ENCODE results near the gene CCDC183.
A peak's percentile ranks its signal among the peaks of the same experiment; 100 is the strongest.

CCDC183 gene

DNA sequence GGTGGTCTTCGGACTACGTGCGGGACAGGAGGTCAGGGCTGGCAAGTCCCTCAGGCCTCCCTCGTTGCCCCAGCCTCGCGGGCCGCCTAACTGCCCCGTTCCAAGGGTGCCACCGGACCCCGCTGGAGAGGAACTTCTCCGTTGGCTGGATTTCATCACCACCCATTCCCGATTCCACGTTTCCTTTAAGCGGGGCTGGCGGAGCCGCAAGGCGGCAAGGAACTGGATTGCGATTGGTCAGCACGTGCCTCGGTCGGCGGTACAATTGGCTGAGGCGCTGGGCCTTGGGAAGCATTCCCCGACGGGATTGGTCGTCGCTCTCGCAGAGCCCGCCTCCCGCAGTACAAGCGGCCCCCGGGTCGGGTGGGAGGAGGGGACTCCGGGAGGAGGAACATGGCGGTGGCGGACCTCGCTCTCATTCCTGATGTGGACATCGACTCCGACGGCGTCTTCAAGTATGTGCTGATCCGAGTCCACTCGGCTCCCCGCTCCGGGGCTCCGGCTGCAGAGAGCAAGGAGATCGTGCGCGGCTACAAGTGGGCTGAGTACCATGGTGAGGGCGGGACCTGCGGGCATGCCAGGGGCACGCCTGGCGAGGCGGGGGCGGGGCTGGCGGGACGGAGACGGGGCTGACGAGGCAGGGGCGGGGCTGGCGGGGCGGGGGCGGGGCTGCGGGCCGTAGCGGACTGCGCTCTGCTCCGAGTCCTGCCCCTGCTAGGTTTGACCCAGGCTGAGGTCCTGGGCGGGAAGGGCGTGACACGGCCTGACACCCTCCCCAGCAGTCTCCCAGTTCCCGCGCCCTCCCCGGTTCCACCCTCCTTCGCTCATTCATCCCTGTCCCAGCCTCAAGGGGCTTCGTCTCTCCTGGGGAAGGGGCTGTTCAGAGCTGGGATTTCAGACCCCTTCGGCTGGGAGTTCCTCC, 53.2 kb downstream of the CCDC183 start, which contains the start of gene PHPT1:
Gene PHPT1, plus strand, starts transcription at position 372 of the 922 bp plus-strand sequence. Its CDS starts 22 bp downstream, at position 394.
- TF ChIP-seq, protein P1, sequence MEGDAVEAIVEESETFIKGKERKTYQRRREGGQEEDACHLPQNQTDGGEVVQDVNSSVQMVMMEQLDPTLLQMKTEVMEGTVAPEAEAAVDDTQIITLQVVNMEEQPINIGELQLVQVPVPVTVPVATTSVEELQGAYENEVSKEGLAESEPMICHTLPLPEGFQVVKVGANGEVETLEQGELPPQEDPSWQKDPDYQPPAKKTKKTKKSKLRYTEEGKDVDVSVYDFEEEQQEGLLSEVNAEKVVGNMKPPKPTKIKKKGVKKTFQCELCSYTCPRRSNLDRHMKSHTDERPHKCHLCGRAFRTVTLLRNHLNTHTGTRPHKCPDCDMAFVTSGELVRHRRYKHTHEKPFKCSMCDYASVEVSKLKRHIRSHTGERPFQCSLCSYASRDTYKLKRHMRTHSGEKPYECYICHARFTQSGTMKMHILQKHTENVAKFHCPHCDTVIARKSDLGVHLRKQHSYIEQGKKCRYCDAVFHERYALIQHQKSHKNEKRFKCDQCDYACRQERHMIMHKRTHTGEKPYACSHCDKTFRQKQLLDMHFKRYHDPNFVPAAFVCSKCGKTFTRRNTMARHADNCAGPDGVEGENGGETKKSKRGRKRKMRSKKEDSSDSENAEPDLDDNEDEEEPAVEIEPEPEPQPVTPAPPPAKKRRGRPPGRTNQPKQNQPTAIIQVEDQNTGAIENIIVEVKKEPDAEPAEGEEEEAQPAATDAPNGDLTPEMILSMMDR (conservative IDR thresholded peaks at IDR 0.05; ENCODE audit: low read depth, low read length) = no peak
- peak; percentile 100 for DNase-seq (ENCODE audit: low read depth)
- peak within 1 kb of the TSS; percentile 91 for H3K4me3 ChIP-seq (ENCODE audit: low read depth, low read length)

DNA sequence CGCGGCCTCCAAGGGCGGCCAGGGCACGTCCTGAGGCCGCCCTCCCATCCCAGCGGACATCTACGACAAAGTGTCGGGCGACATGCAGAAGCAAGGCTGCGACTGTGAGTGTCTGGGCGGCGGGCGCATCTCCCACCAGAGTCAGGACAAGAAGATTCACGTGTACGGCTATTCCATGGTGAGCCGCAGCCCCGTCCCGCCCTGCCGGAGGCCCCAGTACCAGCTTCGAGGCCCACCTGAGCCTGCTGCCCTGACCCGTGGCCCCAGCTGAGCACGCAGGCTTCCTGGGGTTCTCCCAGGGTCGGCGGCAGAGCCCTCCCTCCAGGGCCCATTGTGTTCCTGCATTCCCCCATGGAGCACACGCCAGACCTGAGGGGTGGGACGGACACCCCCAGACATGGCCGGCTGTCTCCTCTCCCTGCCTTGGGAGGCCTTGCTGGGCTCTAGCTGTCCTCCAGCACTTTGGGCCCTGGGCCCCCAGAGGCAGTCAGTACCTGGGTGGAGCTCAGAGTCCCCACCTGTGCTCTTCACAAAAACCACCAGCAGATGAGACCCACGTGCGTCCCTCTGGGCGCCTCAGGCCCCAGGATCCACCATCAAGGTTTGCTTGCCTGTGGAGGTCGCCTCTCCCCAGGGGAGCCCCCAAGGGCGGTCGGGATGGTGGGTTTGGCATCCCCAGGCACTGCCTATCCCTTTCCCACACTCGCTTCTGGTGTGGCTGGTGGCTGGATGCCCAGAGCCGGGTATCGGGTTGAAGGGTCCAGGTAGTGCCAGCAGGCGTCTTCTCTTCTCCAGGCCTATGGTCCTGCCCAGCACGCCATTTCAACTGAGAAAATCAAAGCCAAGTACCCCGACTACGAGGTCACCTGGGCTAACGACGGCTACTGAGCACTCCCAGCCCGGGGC, 54.1 kb downstream of the CCDC183 start:
- peak overlapping the region; percentile 91 for H3K4me3 ChIP-seq (ENCODE audit: low read depth, low read length)
- no peak for DNase-seq (ENCODE audit: low read depth)

DNA sequence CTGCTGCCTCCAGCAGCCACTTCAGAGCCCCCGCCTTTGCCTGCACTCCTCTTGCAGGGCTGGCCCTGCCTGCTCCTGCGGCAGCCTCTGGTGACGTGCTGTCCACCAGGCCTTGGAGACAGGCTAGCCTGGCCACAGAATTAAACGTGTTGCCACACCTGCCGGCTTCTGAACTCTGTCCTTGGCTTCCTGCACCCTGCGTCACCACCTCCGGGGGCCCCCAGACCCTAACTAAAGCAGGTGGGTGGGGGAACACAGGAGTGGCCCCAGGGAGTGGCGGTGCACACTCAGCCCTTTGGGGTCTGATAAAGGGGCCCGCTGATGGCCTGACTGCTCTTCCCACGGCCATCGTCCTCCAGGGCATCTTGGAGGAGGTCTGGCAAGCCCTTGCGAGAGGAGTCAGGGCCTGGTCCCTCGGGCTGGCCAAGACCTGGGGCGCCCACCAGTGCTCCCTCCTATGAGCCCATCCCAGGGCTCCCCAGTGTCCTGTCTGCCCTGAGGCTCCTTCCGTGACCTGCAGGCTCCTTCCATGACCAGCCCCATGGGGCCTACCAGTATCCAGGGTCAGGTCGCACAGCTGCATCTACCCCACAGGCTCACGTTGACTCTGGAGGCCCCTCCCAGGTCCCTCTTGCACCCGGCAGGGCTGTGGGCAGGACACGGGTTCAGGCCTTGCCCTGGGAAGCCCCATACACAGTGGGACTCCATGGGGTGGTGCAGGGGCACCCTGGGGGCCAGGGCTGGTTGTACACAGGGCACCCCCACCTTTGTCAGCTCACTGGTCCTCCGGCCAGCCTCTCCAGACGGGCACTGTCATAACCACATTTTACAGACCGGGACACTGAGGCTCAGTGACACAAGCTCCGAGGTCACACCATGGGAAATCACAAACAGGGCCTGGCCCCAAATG, 55.0 kb downstream of the CCDC183 start:
- TF ChIP-seq, protein P1 (conservative IDR thresholded peaks at IDR 0.05; ENCODE audit: low read depth, low read length) = no peak

More for the DNA sequence above, 54.1 kb downstream of the CCDC183 start:
- TF ChIP-seq, protein P1 (conservative IDR thresholded peaks at IDR 0.05; ENCODE audit: low read depth, low read length) = no peak

DNA sequence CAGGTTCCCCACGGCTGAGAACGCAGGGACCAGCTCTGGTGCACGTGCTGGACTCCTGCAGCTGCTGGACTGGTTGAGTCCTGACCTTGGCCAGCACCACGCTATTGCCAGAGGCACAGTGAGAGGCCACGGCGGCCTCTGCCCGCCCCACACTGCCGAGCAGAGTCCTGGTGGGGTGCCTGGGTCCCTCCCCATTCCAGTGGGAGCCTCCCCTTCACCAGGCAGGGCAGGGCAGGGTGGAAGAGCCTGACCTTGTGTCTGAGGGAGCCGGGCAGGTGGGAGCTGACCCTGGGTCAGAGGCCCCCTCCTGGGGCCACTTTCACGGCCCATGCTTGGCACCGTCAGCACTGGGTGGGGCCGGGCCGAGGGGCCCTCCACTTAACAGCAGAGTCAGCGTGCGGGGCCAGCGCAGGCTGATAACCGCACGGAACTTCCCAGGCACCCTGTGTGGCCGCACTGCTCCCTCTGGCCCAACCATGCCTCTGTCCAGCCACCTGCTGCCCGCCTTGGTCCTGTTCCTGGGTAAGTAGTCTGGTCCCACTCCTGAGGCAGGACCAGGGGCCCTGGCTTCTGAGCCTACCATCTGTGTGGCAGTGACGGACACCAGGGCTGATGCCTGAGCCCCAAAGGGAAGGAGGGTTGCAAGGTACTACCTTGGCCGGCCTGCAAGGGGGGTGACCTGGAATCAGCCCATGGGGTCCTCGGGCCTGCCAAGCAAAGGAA, 56.0 kb downstream of the CCDC183 start, which contains the start of gene MAMDC4:
Gene MAMDC4, plus strand, starts transcription at position 406 of the 723 bp plus-strand sequence. Its CDS starts 71 bp downstream, at position 477.
- no peak within 1 kb of the TSS for H3K4me3 ChIP-seq (ENCODE audit: low read depth, low read length)
- no peak for DNase-seq (ENCODE audit: low read depth)
- TF ChIP-seq, protein P1 (conservative IDR thresholded peaks at IDR 0.05; ENCODE audit: low read depth, low read length) = no peak

More for the DNA sequence above, 55.0 kb downstream of the CCDC183 start:
- no peak overlapping the region for H3K4me3 ChIP-seq (ENCODE audit: low read depth, low read length)
- no peak for DNase-seq (ENCODE audit: low read depth)

DNA sequence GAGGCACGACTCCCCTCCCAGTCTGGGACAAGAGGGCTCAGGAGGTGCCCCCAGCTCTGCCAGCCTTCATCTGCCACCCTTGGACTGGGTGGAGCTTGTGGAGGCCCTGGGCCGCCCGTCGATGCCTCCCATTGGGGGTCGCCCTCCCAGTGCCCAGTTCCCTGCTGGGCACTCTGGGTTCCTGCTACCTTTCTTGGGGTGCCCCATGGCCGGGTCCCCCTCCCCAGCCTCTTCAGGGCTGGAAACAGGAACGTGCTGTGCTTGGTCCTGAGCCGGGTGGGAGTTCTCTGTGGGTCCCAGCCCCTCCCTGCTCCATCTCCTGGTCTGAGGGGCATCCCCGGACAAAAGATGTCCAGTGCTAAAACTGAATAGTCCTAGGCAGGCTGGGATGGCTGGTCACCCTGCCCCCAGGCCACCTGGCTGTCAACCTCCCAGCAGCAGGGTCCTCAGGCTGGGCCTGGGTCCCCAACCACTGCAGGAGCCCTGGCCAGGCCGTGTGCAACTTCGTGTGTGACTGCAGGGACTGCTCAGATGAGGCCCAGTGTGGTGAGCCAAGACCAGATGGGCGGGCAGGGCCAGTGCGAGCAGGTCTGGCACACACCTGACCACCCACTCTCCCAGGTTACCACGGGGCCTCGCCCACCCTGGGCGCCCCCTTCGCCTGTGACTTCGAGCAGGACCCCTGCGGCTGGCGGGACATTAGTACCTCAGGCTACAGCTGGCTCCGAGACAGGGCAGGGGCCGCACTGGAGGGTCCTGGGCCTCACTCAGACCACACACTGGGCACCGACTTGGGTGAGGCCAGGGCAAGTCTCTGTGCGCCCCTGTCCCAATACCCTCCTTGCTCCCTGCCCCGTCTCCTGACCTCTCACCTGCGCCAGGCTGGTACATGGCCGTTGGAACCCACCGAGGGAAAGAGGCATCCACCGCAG, 56.8 kb downstream of the CCDC183 start:
- TF ChIP-seq, protein P1 (conservative IDR thresholded peaks at IDR 0.05; ENCODE audit: low read depth, low read length) = no peak
- no peak for DNase-seq (ENCODE audit: low read depth)
- H3K4me3 ChIP-seq (ENCODE audit: low read depth, low read length) = no peak overlapping the region
